KBM-7 (cell line): ENCODE data around the gene HMCN1.

Experiments used
- DNase-seq: peaks from one replicate; pipeline ENCODE4 v3.0.0-alpha.2; 2015
- in situ Hi-C: fragments of 300-500 bp; cut with MboI; formaldehyde crosslinking; loops from 2 replicates; pipeline ENCODE4 v1.14.3; 2020; ENCODE audit warnings: low sequenced_read_pairs, low pct_unique_long_range_greater_than_20kb, mixed read lengths

HMCN1 gene

DNA sequence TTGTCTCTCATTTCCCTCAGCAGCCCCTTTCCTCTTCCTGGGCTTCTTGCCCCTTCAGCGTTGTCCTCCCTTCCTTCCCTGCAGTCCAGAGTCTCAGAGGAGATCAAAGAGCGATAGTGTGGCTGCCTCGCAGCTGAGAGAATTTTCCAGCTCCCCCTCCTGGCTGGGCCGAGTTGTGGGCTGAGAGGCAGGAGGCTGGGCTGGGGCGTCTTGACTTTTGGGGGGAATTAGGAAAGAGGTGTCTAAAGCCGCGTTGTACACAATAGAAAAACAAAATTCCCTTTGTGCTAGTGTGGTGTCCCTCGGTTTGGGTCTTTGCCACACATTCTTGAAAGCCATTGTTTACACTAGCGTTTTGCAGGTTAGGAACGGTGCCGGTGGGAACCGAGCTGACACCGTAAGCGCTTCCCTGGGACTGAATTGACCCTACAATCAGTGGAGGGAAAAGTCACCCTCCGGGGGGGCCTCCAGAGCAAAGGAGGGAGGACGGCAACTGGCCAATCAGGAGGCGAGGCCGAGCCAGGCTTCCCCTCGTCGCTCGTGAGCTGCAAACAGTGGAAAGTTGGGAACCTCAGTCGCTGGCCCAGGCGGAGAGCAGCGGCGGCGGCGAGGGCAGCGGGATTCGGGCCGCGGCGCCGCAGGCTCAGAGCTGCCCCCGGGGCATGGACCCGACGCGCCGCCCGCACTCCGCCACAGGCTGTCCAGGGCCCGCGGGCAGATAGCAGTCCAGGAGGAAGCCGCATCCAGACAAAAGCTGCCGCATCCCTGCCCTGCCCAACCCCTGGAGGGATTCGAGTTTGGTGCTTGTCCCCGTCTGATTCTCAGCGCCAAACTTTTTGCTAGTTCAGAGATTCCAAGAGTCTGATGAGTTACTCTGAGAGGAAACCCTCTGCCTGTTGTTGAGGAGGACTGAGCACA, at the start of gene HMCN1:
TSS of gene HMCN1 (plus strand) at position 574 of the 918 bp plus-strand sequence. CDS start 389 bp downstream, outside the sequence.
- peak; percentile 41 for DNase-seq
- in situ Hi-C loops = no loop called here

DNA sequence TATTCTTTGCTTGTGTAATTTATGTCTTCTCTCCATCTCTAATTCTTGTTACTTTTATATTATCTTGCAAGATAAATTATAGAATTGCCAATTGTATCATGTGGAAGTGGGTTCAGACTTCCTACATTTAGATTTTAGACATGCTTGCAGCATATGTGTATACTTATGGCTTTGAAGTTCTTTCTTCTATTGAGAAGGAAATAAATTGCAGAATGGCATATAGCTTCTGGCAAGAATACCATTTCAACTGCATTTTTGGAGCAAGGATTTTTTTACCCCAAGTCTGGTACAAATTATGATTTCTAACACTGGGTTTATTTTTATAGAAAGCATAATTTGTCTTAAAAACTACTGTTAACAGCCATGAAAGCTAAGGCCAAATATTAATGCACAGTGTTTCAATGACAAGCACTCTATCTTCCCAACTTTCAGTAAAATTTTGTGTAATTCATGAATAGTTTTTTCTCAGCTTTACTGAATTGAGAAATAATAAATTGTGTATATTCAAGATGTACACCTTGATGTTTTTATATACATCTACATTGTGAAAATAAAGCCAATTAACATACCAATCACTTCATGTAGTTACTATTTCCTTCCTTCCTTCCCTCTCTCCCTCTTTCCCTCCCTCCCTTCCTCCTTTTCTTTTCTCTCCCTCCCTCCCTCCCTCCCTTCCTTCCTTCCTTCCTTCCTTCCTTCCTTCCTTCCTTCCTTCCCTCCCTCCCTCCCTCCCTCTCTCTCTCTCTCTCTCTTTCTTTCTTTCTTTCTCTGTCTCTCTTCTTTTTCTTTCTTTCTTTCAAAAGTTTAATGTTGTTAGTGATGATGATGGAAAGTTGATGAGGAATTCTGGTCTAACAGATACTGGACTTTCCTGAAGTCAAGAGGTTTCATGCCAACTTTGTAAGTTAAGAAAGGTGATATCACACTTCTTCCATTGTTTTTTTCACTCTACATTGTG, 47.1 kb upstream of the HMCN1 start:
- in situ Hi-C loops = no loop called here
- no peak for DNase-seq

DNA sequence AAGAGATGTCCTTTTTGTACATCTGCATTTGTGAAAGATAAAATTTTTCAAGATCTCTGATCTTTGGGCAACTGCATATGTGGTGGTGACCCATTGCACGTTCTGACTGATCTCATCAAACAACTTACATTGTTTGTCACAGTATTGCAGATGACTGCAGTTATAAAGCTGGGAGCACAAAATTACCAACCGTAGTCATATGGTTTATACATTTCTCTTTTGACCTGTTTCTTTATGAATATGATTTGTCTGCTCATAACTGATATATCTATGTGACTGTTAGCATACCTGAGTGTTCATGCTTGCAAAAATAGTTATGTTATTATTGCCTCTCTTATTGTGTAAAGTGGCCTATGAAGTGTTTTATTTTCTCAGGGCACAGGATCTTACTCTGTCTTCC, 43.7 kb upstream of the HMCN1 start:
- in situ Hi-C loops = no loop called here

DNA sequence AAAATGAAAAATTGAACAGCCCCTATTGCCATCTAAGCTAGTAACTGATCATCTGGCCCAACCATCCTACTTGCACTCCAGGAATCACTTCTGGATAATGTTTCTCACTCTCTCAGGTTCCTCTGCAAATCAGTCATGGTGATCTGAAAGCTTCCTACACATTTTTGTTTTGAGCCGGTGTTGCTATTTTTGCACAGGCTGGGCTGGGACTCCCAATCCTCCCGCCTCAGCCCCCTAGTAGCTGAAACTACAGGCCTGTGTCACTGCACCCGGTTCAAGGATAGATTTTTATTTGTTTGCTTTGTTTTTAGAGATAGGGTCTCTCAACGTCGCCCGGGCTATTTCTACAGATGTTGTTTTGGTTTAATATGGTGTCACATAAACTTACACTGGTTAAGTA, 40.5 kb upstream of the HMCN1 start:
- DNase-seq = no peak
- in situ Hi-C loops = no loop called here

More for the DNA sequence above, 43.7 kb upstream of the HMCN1 start:
- DNase-seq = no peak

DNA sequence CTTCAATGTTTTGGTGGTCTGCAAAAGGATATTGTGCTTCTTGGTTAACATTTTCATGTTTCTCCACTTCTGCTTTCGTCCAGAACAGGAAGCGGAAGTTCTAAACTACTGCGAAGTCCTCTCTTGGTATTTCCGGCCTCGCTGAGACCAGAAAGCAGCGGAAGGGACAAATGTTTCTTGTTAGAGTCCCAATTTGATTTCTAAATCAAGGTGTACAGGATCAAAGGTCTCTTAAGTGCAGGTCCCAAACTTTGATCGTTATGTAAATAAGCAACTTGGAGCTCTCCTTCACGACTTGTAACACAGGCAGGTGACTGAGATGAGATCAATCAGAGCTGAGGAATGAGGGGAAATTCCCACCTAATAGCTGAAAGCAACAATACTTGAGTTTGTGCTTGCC, 40.1 kb upstream of the HMCN1 start:
- in situ Hi-C loops = no loop called here
- peak; percentile 75 for DNase-seq

DNA sequence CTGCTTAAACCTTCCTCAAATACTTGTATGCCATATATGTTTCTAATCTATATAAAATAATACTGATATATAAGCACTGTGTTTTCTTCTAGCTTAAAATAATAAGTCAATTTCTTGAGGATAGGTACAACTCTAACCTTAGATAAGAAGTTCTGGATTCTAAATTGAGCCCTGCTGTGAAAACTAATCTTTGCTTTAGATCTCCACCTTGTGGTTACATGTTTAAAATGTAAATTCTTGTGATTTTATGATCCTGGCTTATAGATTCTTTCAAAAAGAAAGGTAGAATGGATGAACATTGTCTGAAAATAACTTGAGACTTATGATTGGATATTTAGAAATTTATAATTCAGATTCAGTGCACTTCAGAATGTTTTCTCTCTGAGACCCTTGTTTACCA, 38.9 kb upstream of the HMCN1 start:
- in situ Hi-C loops = no loop called here
- peak; percentile 23 for DNase-seq

DNA sequence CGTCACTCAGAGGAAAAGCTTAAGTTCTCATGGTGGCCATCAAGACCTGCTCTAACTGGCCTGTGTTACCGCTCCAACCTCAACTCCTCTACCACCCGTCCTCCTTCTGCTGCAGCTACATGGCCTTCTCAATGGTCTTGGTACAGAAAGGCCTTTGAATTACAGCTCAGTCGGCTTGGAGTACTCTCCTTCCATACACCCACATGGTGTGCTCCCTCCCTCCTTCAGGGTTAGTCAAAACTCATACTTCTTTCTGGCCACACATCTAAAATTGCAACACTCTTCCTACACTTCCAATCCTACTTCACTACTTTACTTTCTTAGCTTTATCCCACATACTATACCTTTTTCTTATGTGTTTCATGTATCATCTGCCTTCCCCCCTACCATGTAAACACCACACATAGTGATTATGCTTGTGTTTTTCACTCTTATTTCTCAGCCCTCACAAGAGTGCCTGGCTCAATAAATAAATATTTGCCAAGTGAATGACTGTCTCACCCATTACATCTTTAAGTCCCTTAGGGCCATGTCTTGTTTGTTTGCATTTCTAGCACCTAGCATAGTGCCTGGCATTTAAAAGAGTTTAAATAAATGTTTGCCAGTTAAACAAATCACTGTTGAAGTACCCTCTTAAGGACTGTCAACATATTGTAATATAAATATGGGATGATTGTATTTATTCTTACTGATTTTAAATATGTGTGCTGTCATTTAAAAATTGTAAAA, 37.6 kb upstream of the HMCN1 start:
- in situ Hi-C loops = no loop called here

DNA sequence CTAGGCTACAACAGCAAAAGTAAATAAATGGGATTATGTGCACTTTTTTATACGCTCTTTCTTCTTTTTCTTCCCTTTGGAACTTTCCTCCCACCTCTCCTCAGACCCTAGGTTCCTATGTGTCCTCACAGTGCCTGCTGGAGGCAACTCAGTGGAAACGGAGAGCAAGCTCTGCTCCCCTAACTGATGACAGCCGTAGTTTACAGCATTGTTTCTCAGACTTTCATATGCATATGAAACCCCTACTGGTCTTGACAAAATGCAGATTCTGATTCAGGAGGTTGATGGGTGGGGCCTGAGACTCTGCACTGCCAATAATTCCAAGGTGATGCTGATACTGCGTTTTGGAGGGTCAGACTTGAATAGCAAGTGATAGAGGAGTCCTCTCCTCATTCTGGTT, 34.3 kb upstream of the HMCN1 start:
- in situ Hi-C loops = no loop called here
- DNase-seq = no peak

More for the DNA sequence above, 37.6 kb upstream of the HMCN1 start:
- no peak for DNase-seq

DNA sequence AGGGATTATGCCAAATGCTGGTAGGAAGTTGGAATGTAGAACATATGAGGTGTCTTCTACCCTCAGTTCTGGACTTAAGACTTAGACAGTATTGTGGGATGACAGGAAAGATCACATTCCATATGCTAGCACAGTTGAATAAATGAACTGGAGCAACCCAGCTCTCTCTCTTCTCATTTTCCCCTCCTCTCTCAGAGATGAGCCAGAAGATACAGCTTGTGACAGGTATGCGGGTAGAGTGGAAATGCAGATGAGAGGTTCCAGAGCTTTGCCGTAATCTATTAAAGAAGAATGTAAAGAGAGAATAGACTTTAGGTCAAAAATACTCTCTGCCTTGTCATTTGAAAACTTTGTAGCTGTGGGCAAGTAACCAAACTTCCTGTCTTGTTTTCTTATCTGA, 32.5 kb upstream of the HMCN1 start:
- in situ Hi-C loops = no loop called here

DNA sequence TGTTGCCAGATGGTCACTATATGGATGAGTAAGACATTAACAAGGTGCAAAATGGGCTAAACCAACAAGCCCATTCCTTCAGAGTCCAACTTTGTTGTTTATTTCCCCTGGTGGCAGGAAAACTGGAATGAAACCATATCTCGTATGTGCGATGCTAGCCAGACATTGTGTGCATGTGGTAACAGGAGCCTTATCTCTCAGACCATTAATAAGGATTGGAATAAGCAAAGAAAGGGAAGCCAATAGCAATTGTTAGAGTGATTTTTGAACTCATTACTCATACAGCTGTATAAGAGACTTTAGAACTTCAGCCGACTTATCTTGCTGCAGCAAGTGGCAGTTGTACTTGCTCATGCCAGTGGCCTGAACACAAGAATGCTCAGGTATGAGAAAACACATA, 30.0 kb upstream of the HMCN1 start:
- in situ Hi-C loops = no loop called here

More for the DNA sequence above, 32.5 kb upstream of the HMCN1 start:
- DNase-seq = no peak

DNA sequence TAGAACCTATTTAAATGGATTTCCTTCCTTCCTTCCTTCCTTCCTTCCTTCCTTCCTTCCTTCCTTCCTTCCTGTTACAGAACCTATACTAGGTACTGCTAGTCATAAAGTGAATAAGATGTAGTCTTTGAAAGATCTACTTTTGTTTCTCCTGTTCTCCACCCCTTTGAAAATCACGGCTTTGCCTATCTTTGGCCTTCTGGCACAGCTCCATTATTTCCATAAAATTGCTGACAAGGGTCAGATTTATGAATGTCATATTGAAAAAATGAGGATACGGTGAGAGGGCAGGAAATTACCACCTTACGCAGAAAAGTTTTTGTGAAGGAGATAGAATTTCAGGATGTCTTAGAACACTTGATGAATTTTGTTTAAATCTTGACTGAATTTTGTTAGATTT, 18.1 kb upstream of the HMCN1 start:
- no peak for DNase-seq
- in situ Hi-C loops = no loop called here

More for the DNA sequence above, 30.0 kb upstream of the HMCN1 start:
- no peak for DNase-seq

DNA sequence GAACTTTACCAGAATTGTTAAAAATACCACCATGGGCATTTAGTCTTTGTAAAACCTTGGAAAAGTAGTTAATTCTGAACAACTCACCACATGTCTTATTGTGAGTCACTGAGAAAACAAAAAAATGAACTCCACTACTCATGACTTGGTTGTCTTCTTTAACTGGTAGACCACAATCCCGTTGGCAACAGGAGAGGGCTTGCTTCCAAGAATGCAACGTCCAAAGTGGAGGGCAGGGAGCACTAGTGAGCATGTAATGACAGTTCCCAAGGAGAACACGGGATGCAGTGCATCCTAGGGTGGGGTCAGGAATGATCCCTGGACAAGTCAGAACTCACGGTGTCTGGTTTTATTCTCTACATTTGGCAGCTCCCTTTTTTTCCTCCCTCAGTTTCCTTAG, 15.2 kb upstream of the HMCN1 start:
- no peak for DNase-seq
- in situ Hi-C loops = no loop called here

DNA sequence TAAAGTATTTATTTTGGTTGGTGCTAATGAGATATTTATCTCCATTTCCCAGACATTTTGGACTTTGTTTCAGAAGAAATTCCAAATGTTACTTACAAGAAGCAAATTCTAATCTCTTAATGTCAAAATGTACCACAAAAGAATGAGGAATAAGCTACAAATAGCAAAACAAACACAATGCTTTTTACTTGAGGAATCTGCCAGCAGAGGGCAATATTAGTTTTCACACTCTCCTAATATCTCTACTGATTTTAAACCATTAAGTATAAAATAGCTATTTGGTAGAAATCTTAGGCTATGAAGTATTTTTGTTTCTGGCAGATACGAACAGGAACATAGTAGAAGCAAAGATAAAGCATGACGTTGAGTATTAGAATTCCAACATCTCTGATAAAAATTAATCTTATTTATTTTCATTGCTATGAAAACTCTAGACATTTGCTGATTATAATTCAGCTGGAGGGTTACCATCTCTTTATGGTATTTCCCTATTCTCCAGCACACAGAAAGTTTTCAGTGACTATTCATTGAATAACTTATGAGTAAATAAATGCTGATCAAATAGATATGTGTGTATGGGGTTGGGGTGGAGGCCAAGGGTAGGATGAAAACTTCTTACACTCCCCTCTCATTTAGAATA, 13.4 kb upstream of the HMCN1 start:
- in situ Hi-C loops = no loop called here
- no peak for DNase-seq

DNA sequence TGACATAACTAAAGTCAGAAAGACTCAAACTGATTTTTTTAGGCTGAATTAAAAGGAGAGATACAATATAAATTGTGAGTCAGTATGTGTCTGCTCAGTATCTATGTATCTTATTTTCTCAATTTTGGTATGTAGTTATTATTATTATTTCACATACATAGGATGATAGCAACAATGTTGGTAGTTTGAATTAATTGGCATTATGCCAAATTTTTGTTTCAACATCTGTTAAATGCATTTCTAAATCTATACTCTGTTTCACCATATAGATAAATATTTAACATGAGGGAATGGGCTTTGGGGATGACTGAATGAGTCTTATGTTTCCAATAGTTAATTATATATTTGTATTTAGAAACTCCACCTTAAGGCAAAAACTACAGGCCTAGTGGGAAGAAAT, 12.6 kb upstream of the HMCN1 start:
- no peak for DNase-seq
- in situ Hi-C loops = no loop called here

DNA sequence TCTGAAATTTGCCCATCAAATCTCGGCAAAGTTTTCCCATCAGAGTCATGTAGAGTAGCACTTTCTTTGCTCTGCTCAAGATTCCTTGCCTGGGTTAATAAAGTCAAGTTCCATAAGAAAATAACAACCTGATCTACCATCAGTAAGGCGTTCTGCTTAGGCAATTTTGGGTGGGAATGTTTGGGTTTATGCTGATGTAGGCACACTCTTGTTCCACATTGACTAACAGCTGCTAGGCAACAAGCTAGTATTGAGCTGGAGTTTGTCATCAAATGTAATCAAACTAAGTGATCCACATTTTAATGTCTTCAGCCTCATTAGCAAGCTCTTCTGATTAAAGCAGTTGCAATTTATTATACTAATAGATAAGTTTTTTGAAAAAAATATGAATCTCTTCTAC, 12.1 kb upstream of the HMCN1 start:
- in situ Hi-C loops = no loop called here
- no peak for DNase-seq

DNA sequence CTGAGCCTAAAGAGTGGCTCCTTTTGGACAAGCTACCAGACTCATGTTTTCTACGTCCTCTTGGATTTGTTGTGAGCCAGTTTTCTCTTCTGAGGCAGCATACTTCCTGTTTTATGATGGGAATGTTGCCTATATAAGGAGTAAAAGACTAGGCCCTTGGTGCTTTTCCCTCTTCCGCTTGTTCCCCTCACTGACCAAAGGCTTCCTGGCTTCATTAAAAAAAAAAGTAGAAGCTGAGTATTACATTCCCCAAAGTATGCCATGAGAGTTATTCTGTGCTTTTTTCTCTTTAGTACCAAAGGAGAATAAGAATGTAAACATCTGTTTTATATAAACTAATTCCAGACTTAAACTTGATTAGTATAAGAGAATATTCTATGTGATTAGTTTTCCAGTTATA, 6.5 kb upstream of the HMCN1 start:
- in situ Hi-C loops = no loop called here
- DNase-seq = no peak

DNA sequence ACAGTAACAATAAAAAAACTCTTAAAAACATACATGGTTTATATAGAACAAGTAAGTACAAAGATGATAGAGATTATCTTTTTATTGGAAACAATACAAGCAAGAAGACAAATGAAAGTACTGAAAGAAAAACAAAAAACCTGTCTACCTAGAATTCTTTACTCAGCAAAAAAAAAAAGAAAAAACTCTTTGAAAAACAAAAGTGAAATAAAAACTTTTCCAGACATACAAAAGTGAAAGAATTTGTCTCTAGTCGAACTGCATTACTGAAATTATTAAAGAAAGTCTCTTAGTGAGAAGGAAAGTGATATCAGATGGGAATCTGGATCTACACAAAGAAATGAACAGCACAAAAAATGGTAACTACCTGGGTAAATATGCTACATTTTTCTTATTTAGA, 2.7 kb upstream of the HMCN1 start:
- no peak for DNase-seq
- in situ Hi-C loops = no loop called here

DNA sequence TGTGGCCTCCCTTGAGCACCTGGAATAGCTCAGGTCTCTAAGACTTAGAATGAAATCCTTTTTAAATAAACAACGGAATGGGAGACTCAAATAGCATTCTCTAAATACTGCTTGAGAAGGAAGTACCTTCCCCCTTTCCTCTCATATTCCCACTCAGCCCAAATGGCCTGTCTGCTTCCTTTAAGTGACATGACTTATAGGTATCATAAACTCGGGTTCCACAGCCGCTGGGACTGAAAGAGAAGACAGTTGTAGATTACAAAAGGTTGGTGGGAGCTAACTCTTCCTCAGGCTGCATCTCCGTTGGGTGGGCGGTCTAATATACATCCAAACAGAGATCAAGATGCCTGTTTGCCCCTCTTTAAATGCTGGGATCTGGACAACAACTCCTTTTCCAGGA, 1.2 kb upstream of the HMCN1 start:
- in situ Hi-C loops = no loop called here

More for the DNA sequence above, 1.2 kb upstream of the HMCN1 start:
- no peak for DNase-seq
